ENCODE measurements around the gene CABCOCO1. TPM values are rescaled to one million over a fixed set of nuclear protein-coding genes. Genes with fewer than 3 reads are reported as not detected.

Gene CABCOCO1
- total RNA-seq, 1 experiment from 2014 or later, result not detected

GRCh38 chr10:61621605-61622051 is 41.1 kb upstream of the CABCOCO1 start:
- Histone ChIP-seq H3K4me3 (ENCODE audit: low read depth, low read length, poor library complexity, severe bottlenecking) (no peak overlapping the region), H3K36me3 (ENCODE audit: insufficient read depth, low read length, poor library complexity, severe bottlenecking) (no peaks in the 10 kb centered on the region), H3K4me1 (ENCODE audit: insufficient read depth, low read length, poor library complexity, severe bottlenecking) (peaks cover 14% of the 10 kb centered on the region), H3K27ac (ENCODE audit: low read depth, low read length, poor library complexity, severe bottlenecking) (no peak overlapping the region), H3K9me3 (ENCODE audit: low read depth, low read length, poor library complexity, severe bottlenecking) (no peaks in the 10 kb centered on the region), H3K27me3 (replicated peaks; ENCODE audit: insufficient read depth, low read depth, low read length, poor library complexity) (no peaks in the 10 kb centered on the region)
- ChIA-PET POLR2A (ENCODE audit: low non-redundant PET) (no interaction called here), CTCF (no interaction called here)
- no peak for DNase-seq (ENCODE audit: low spot score)
- intact Hi-C loops (cut with micrococcal nuclease; ENCODE audit: unreplicated experiment), result no loop called here
- no peak for TF ChIP-seq CTCF (conservative IDR thresholded peaks at IDR 0.05; ENCODE audit: low read depth, low read length)
- no peak for TF ChIP-seq EZH2 (IDR thresholded peaks at IDR 0.05; ENCODE audit: borderline replicate concordance, low read depth, low read length, poor library complexity, severe bottlenecking)
- BruUV-seq (replicated peaks), result no TSS peak

- no peak for DNase-seq (ENCODE audit: low spot score)
- no peak overlapping the region for H3K4me3 ChIP-seq (ENCODE audit: low read depth, low read length, poor library complexity, severe bottlenecking)
- no peaks in the 10 kb centered on the region for H3K36me3 ChIP-seq (ENCODE audit: insufficient read depth, low read length, poor library complexity, severe bottlenecking)
- ChIA-PET CTCF (no interaction called here), POLR2A (ENCODE audit: low non-redundant PET) (no interaction called here)
- intact Hi-C loops (cut with micrococcal nuclease; ENCODE audit: unreplicated experiment), result no loop called here
- H3K27ac ChIP-seq (ENCODE audit: low read depth, low read length, poor library complexity, severe bottlenecking), result no peak overlapping the region
- H3K9me3 ChIP-seq (ENCODE audit: low read depth, low read length, poor library complexity, severe bottlenecking), result no peaks in the 10 kb centered on the region
- no TSS peak for BruUV-seq (replicated peaks)
- H3K4me1 ChIP-seq (ENCODE audit: insufficient read depth, low read length, poor library complexity, severe bottlenecking), result peaks cover 10% of the 10 kb centered on the region
- no peak for TF ChIP-seq EZH2 (IDR thresholded peaks at IDR 0.05; ENCODE audit: borderline replicate concordance, low read depth, low read length, poor library complexity, severe bottlenecking)
- TF ChIP-seq CTCF (conservative IDR thresholded peaks at IDR 0.05; ENCODE audit: low read depth, low read length), result no peak
- no peaks in the 10 kb centered on the region for H3K27me3 ChIP-seq (replicated peaks; ENCODE audit: insufficient read depth, low read depth, low read length, poor library complexity)
Measured at GRCh38 chr10:61623161-61623560, 39.6 kb upstream of the CABCOCO1 start.

- ChIA-PET POLR2A (ENCODE audit: low non-redundant PET) (no interaction called here), CTCF (no interaction called here)
- intact Hi-C loops (cut with micrococcal nuclease; ENCODE audit: unreplicated experiment), result no loop called here
- Histone ChIP-seq H3K27me3 (replicated peaks; ENCODE audit: insufficient read depth, low read depth, low read length, poor library complexity) (no peaks in the 10 kb centered on the region), H3K4me1 (ENCODE audit: insufficient read depth, low read length, poor library complexity, severe bottlenecking) (no peaks in the 10 kb centered on the region), H3K27ac (ENCODE audit: low read depth, low read length, poor library complexity, severe bottlenecking) (no peak overlapping the region), H3K36me3 (ENCODE audit: insufficient read depth, low read length, poor library complexity, severe bottlenecking) (no peaks in the 10 kb centered on the region), H3K9me3 (ENCODE audit: low read depth, low read length, poor library complexity, severe bottlenecking) (no peaks in the 10 kb centered on the region), H3K4me3 (ENCODE audit: low read depth, low read length, poor library complexity, severe bottlenecking) (no peak overlapping the region)
- TF ChIP-seq EZH2 (IDR thresholded peaks at IDR 0.05; ENCODE audit: borderline replicate concordance, low read depth, low read length, poor library complexity, severe bottlenecking), result no peak
- no peak for TF ChIP-seq CTCF (conservative IDR thresholded peaks at IDR 0.05; ENCODE audit: low read depth, low read length)
- DNase-seq (ENCODE audit: low spot score), result no peak
- BruUV-seq (replicated peaks), result no TSS peak
Measured at GRCh38 chr10:61626209-61626608, 36.5 kb upstream of the CABCOCO1 start.

All from A673 (cell line).